ENCODE results near the gene CHST13. TPM values are rescaled to one million over a fixed set of nuclear protein-coding genes. Genes with fewer than 3 reads are reported as not detected.

Gene CHST13
- total RNA-seq, 1 experiment from 2014 or later: not detected

DNA sequence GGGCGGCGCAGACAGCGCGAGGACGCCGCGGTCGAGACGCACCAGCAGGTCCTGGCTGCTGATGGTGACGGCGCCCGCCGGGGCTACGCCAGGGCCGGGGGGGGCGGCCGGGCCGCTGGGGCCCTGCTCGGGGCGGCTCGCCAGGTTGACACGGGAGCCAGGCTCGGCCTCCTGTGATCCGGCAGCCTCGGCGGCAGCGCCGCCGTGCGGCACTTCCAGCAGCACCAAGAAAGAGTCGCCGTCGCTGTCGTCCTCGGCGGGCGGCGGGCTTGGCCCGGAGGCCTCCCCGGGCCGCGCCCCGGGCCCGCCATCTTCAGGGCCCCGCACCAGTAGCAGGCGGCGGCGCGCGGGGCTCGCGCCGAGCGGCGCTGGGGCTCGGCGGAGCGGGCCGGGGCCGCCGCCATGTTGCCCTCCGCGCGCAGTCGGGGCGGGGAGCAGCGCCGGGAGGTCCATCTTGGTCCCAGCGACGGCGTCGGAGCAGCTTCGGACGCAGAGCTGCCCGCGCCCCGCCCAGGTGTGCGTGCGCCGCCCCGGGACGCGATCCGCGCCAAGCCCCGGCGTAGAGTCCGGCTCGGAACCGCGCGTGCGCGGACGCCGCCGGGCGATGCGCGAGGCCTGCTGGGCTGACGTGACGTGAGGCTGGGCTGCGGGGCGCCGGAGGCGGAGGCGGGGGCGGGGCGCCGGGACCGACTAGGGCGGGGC is 48.4 kb upstream of the CHST13 start, which contains the start of gene ZXDC:
Gene ZXDC, minus strand, starts transcription at position 479 of the 702 bp plus-strand sequence. Its CDS starts 26 bp downstream, at position 453.
- H3K27me3 ChIP-seq (ENCODE audit: low read length): no peaks in the 10 kb centered on the region
- DNase-seq (peak; percentile 91), ATAC-seq (peak; percentile 87)
- no TSS peak for BruUV-seq (replicated peaks)
- H3F3A ChIP-seq (ENCODE audit: low read length, unreplicated experiment): no peaks in the 10 kb centered on the region
- intact Hi-C loops (cut with micrococcal nuclease): loop anchor here (5.0 kb wide), 1 partner anchor 558 kb away; no protein-coding TSS in a partner anchor
- TF ChIP-seq EZH2 (IDR thresholded peaks at IDR 0.05; ENCODE audit: low read length, unreplicated experiment) (no peak), EZH2phosphoT487 (IDR thresholded peaks at IDR 0.05; ENCODE audit: borderline replicate concordance, low read length) (no peak), CTCF (conservative IDR thresholded peaks at IDR 0.05; ENCODE audit: low read depth, low read length) (no peak)
- H3K79me2 ChIP-seq (ENCODE audit: low read length): peaks cover 45% of the 10 kb centered on the region
- peak within 1 kb of the TSS; percentile 77 for H3K4me3 ChIP-seq (ENCODE audit: low read length)
- H3K27ac ChIP-seq (ENCODE audit: low read length): no peak within 1 kb of the TSS
- CTCF ChIA-PET: no interaction called here
- peaks cover 4% of the 10 kb centered on the region; the same call in 1 of the 2 replicates for H3K36me3 ChIP-seq (ENCODE audit: low read depth, low read length)
- H3K9ac ChIP-seq (ENCODE audit: low read length): peak within 1 kb of the TSS; percentile 58
- peaks cover 20% of the 10 kb centered on the region for H3K4me1 ChIP-seq (ENCODE audit: insufficient read depth, low read length)
- H3K9me3 ChIP-seq (ENCODE audit: low read length): no peaks in the 10 kb centered on the region
- POLR2A ChIA-PET (ENCODE audit: unreplicated experiment): interaction anchor here (0.7 kb wide), 1 partner anchor 243 kb away, joined by 3 read pairs; no protein-coding TSS in a partner anchor
- peak within 1 kb of the TSS; percentile 88 for H3K4me2 ChIP-seq (ENCODE audit: low read length)
- H3K9me2 ChIP-seq (replicated peaks; ENCODE audit: low read length): no peaks in the 10 kb centered on the region
- peak within 1 kb of the TSS; percentile 95 for H2AFZ ChIP-seq (ENCODE audit: low read length)
- peaks cover 23% of the 10 kb centered on the region for H4K20me1 ChIP-seq (ENCODE audit: low read length)

DNA sequence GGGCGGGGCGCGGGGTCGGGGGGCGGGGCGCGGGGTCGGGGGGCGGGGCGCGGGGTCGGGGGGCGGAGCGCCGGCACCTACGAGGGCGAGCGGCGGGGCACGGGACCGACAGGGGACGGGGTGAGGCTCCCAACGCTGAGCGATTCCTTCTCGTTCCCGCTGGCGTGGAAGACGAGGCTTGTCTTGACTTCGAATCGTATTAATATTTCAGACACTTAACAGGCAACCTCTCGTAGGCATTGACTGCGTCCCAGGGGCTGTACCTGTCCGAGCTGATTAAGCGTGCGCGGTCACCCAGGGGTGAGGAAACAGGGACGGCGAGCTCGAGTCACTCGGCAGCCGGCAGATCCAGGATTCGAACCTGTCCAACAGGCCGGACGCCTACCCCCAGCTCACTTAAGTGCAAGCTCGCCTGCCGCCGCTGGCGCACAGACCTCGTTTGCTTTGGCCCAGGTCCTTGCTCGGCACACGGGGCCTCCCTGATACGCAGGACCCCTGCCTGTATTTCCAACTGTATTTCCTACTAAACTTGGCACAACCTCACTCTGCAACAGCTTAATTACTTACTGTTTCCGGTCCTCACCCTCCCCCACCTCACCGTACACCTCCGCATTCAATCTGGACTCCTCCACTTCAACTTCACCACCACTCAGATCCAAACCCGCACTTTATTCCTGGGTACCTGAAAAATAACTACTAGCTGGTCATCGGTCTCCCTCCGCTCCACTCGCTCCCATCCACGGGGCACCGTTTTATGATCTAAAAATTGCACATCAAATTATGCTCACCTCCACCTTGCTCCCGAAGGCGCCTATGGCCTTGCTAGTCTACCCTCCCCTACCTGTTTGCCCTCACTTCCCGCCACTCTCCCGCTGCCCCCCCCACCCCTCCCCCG is 47.5 kb upstream of the CHST13 start:
- peaks cover 23% of the 10 kb centered on the region for H4K20me1 ChIP-seq (ENCODE audit: low read length)
- no peaks in the 10 kb centered on the region for H3K9me2 ChIP-seq (replicated peaks; ENCODE audit: low read length)
- ATAC-seq (peak; percentile 16), DNase-seq (peak; percentile 26)
- intact Hi-C loops (cut with micrococcal nuclease): loop anchor here (5.0 kb wide), 1 partner anchor 559 kb away; no protein-coding TSS in a partner anchor
- TF ChIP-seq CTCF (conservative IDR thresholded peaks at IDR 0.05; ENCODE audit: low read depth, low read length) (no peak), EZH2 (IDR thresholded peaks at IDR 0.05; ENCODE audit: low read length, unreplicated experiment) (no peak), EZH2phosphoT487 (IDR thresholded peaks at IDR 0.05; ENCODE audit: borderline replicate concordance, low read length) (no peak)
- no peaks in the 10 kb centered on the region for H3K9me3 ChIP-seq (ENCODE audit: low read length)
- H3K27me3 ChIP-seq (ENCODE audit: low read length): no peaks in the 10 kb centered on the region
- no peaks in the 10 kb centered on the region for H3F3A ChIP-seq (ENCODE audit: low read length, unreplicated experiment)
- peak overlapping the region; percentile 58 for H3K9ac ChIP-seq (ENCODE audit: low read length)
- H2AFZ ChIP-seq (ENCODE audit: low read length): peak overlapping the region; percentile 95
- ChIA-PET POLR2A (ENCODE audit: unreplicated experiment) (no interaction called here), CTCF (no interaction called here)
- H3K79me2 ChIP-seq (ENCODE audit: low read length): peaks cover 37% of the 10 kb centered on the region
- peak overlapping the region; percentile 73 for H3K4me3 ChIP-seq (ENCODE audit: low read length)
- H3K36me3 ChIP-seq (ENCODE audit: low read depth, low read length): no peaks in the 10 kb centered on the region; the same call in 1 of the 2 replicates
- BruUV-seq (replicated peaks): TSS peak; percentile 98
- peak overlapping the region; percentile 88 for H3K4me2 ChIP-seq (ENCODE audit: low read length)
- peaks cover 20% of the 10 kb centered on the region for H3K4me1 ChIP-seq (ENCODE audit: insufficient read depth, low read length)
- no peak overlapping the region for H3K27ac ChIP-seq (ENCODE audit: low read length)
